Neural progenitor cell (in vitro differentiated cells): Measurements from ENCODE around the gene IGFBP4.

Source experiments
- CTCF ChIP-seq: fragments of 200-600 bp; sonication (generic); IDR thresholded peaks from 2 replicates; pipeline ENCODE4 v1.5.1; 2017; ENCODE audit warnings: antibody characterized with exemption, mild to moderate bottlenecking
- EZH2 ChIP-seq: fragments of 200-600 bp; sonication (generic); IDR thresholded peaks from 2 replicates; pipeline ENCODE4 v1.6.1; 2017; ENCODE audit warnings: antibody characterized with exemption, mild to moderate bottlenecking, moderate library complexity
- EZH2phosphoT487 ChIP-seq: fragments of 200-600 bp; sonication (generic); IDR thresholded peaks from 2 replicates; pipeline ENCODE4 v1.6.1; 2017; ENCODE audit warnings: antibody characterized with exemption

- no peak for TF ChIP-seq CTCF
- TF ChIP-seq EZH2phosphoT487: no peak
- no peak for TF ChIP-seq EZH2
Measured at GRCh38 chr17:40460604-40460967, 17.3 kb downstream of the IGFBP4 start.
